Ishikawa (cell line): ENCODE data around the gene ZNF74.

Experiments
- CEBPB ChIP-seq: IDR thresholded peaks from 2 replicates; pipeline ENCODE4 v1.6.1; 2012
- CREB1 ChIP-seq: IDR thresholded peaks from 2 replicates; pipeline ENCODE4 v1.6.1; 2012; ENCODE audit warnings: low read depth
- EGR1 ChIP-seq: IDR thresholded peaks from 2 replicates; pipeline ENCODE4 v1.6.1; 2012
- EP300 ChIP-seq: IDR thresholded peaks from 2 replicates; pipeline ENCODE4 v1.6.1; 2012; ENCODE audit warnings: borderline replicate concordance
- FOXM1 ChIP-seq: IDR thresholded peaks from 2 replicates; pipeline ENCODE4 v1.6.1; 2012; ENCODE audit warnings: low read depth, borderline replicate concordance
- MAX ChIP-seq: IDR thresholded peaks from 2 replicates; pipeline ENCODE4 v1.6.1; 2012
- NFIC ChIP-seq: IDR thresholded peaks from 2 replicates; pipeline ENCODE4 v1.6.1; 2012
- RAD21 ChIP-seq: IDR thresholded peaks from 2 replicates; pipeline ENCODE4 v1.6.1; 2012; ENCODE audit warnings: low read depth
- TAF1 ChIP-seq: IDR thresholded peaks from 2 replicates; pipeline ENCODE4 v1.6.1; 2012; ENCODE audit warnings: low read depth, mild to moderate bottlenecking
- TCF12 ChIP-seq: IDR thresholded peaks from 2 replicates; pipeline ENCODE4 v1.6.1; 2012; ENCODE audit warnings: low read depth
- TEAD4 ChIP-seq: IDR thresholded peaks from 2 replicates; pipeline ENCODE4 v1.6.1; 2012
- ZBTB7A ChIP-seq: IDR thresholded peaks from 2 replicates; pipeline ENCODE4 v1.6.1; 2012; ENCODE audit warnings: low read depth
- TF ChIP-seq, protein P1 (sequence below): IDR thresholded peaks from 2 replicates; pipeline ENCODE4 v1.6.1; 2012; ENCODE audit warnings: low read depth, mild to moderate bottlenecking

DNA sequence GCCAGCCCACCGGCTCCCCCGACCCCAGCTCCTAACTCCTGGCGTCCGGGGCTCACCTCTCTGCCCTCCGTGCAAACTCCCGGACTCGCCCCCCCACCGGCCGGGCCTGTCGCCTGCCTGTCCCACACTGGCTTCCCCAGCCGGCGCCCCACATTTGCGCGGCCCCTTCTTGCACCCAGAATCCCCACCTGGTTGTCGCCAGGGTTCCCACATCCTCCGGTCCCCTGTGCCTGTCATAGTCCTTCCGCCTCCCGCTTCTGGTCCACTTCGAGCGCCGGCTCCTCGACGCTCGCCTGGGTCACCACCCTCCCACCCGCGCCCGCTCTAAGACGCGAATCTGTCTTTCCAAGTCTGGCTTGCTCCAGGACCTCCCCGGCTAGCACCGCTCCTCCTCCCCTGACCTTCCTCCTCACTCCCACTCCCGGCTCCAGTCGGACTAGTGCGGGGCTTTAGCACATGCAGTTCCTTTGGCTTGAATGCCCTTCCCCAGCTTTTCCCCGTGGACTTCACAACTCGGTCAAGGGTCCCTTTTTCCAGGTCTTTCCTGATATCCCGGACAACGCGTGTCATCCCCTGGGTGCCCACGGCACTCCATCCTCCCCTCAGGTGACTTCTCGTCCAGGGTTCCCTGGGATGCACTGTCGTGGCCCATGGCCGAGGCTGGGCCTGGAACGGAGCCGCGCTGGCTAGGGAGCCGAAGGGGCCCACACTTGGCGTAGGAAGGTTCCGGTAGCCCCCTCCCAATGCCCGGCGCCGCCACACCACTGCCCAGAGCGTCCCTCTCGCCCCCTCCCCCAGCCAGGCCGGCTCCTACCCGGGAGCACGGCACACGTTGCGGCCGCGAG, 43.0 kb downstream of the ZNF74 start:
- no peak for TF ChIP-seq NFIC
- no peak for TF ChIP-seq FOXM1
- no peak for TF ChIP-seq RAD21
- no peak for TF ChIP-seq TAF1
- TF ChIP-seq CREB1 = no peak
- no peak for TF ChIP-seq EP300
- no peak for TF ChIP-seq TCF12
- no peak; the same call in none of the 2 replicates for TF ChIP-seq MAX
- TF ChIP-seq, protein P1, sequence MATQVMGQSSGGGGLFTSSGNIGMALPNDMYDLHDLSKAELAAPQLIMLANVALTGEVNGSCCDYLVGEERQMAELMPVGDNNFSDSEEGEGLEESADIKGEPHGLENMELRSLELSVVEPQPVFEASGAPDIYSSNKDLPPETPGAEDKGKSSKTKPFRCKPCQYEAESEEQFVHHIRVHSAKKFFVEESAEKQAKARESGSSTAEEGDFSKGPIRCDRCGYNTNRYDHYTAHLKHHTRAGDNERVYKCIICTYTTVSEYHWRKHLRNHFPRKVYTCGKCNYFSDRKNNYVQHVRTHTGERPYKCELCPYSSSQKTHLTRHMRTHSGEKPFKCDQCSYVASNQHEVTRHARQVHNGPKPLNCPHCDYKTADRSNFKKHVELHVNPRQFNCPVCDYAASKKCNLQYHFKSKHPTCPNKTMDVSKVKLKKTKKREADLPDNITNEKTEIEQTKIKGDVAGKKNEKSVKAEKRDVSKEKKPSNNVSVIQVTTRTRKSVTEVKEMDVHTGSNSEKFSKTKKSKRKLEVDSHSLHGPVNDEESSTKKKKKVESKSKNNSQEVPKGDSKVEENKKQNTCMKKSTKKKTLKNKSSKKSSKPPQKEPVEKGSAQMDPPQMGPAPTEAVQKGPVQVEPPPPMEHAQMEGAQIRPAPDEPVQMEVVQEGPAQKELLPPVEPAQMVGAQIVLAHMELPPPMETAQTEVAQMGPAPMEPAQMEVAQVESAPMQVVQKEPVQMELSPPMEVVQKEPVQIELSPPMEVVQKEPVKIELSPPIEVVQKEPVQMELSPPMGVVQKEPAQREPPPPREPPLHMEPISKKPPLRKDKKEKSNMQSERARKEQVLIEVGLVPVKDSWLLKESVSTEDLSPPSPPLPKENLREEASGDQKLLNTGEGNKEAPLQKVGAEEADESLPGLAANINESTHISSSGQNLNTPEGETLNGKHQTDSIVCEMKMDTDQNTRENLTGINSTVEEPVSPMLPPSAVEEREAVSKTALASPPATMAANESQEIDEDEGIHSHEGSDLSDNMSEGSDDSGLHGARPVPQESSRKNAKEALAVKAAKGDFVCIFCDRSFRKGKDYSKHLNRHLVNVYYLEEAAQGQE = no peak
- TF ChIP-seq EGR1 = no peak
- no peak for TF ChIP-seq CEBPB
- TF ChIP-seq TEAD4 = no peak
- no peak; the same call in 1 of the 2 replicates for TF ChIP-seq ZBTB7A
